HG03025 (cell line): ENCODE measurements around the gene SMG7.

Source experiments
- ATAC-seq: cut with Tn5 transposase; IDR thresholded peaks from one replicate; pipeline ENCODE4 v1.9.1; 2021; ENCODE audit warnings: mild to moderate bottlenecking, moderate library complexity; ENCODE audit not compliant: unreplicated experiment, low FRiP score

The SMG7 gene

GRCh38 chr1:183586926-183587325 lies 114.6 kb downstream of the SMG7 start:
- no peak for ATAC-seq

- no peak for ATAC-seq
Measured at GRCh38 chr1:183588827-183589226, 116.5 kb downstream of the SMG7 start.

GRCh38 chr1:183589384-183589783 lies 117.1 kb downstream of the SMG7 start:
- no peak for ATAC-seq

- peak; percentile 20 for ATAC-seq
Measured at GRCh38 chr1:183589874-183590243, 117.6 kb downstream of the SMG7 start.

GRCh38 chr1:183590244-183591191 lies 118.2 kb downstream of the SMG7 start, which contains the start of gene NCF2:
TSS of gene NCF2 (minus strand) at chr1:183590459. CDS start at chr1:183590329, 130 bp downstream.
- peak; percentile 78 for ATAC-seq

GRCh38 chr1:183592733-183593132 lies 120.4 kb downstream of the SMG7 start:
- ATAC-seq: no peak

GRCh38 chr1:183593356-183593755 lies 121.1 kb downstream of the SMG7 start:
- peak; percentile 49 for ATAC-seq

GRCh38 chr1:183595537-183595936 lies 123.2 kb downstream of the SMG7 start:
- ATAC-seq: no peak

GRCh38 chr1:183596500-183596899 lies 124.2 kb downstream of the SMG7 start:
- ATAC-seq: no peak

GRCh38 chr1:183597656-183598347 lies 125.5 kb downstream of the SMG7 start:
- ATAC-seq: no peak

- no peak for ATAC-seq
Measured at GRCh38 chr1:183598386-183598785, 126.1 kb downstream of the SMG7 start.

- no peak for ATAC-seq
Measured at GRCh38 chr1:183600136-183600535, 127.8 kb downstream of the SMG7 start.

- ATAC-seq: no peak
Measured at GRCh38 chr1:183600634-183601033, 128.3 kb downstream of the SMG7 start.

- no peak for ATAC-seq
Measured at GRCh38 chr1:183602510-183602909, 130.2 kb downstream of the SMG7 start.
